GM18870 (cell line): ENCODE data around the gene CMPK2.

Experiments used
- ATAC-seq: cut with Tn5 transposase; IDR thresholded peaks from one replicate; pipeline ENCODE4 v1.9.1; 2021; ENCODE audit warnings: moderate library complexity; ENCODE audit not compliant: unreplicated experiment

Gene CMPK2

DNA sequence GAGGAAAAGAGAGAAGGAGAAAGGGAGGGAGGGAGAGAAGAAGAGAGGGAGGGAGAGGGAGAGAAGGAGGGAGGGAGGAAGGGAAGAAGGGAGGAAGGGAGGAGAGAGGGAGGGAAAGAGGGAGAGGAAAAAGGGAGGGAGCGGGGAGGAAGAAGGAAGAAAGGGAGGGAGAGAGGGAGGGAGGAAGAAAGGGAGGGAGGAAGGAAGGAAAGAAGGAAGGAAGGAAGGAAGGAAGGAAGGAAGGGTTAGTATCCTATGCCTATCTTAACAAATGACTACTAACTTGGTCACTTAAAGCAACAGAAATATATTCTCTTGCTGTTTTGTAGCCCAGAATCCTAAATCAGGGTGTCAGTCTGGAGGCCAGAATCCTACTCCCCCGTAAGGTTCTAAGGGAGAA is 52.1 kb downstream of the CMPK2 start:
- no peak for ATAC-seq

DNA sequence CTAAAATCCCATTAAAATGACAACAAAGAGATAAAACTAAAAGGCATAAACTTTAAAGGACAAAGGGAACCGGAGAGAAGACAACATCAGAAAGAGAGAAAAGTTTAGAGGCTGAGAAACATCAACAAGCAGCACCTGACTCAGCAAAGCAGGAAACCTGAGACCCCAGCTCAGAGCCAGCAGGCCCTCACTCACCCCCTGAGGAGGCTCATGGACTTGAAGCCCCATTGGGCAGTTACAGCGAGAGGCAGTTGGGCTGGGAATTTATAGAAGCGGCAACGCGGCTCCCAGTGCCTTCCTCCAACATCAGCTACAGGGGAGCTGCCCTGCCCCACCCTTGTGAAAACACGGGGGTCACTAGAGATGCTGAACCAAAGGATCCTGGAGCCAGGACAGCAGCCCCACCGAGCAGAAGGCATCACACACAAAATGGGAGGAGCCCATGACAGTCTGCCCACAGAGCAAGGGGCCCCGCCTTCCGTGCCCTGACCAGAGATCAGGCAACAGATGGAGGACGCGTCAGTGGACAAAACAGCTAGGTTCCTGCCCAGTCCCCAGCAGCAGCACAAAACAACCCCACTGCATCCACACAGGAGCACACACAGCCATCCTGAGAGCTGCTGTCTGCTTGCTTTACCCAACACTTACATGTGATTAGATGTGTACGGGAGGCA is 52.7 kb downstream of the CMPK2 start:
- ATAC-seq, result no peak

- ATAC-seq, result no peak
Measured at GRCh38 chr2:6810961-6811360, 54.7 kb downstream of the CMPK2 start.

- ATAC-seq, result no peak
Measured at GRCh38 chr2:6808426-6808825, 57.3 kb downstream of the CMPK2 start.

- no peak for ATAC-seq
Measured at GRCh38 chr2:6806604-6807003, 59.1 kb downstream of the CMPK2 start.

DNA sequence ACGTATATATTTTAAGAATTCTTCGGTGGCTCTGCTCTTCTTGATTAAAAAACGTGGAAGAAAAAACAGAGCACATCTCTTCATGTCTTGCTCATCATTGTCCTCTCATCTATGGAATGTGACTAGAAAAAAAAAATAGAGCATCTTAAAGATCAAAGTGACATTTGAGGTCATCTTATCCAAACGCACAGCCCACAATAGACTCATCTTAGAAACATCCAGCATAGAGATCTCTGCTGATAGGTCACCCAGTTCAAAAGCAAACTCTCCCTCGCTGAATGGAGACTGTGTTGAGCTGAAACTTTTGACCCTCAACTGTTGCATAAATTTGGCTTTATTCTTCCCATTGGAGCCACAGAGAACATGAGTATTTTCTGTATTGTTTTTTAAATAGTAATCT is 65.2 kb downstream of the CMPK2 start:
- no peak for ATAC-seq
